GM10266 (cell line): Measurements from ENCODE around the gene LRRC4B.
"Not testable (repeated sequence)": the region's sequence is repeated elsewhere in the genome, so short reads cannot be mapped to it uniquely, and the experiment has no call there.

ENCODE experiments used
- DNase-seq: peaks from one replicate; pipeline ENCODE4 v3.0.0; 2012; ENCODE audit errors: extremely low spot score
- TF ChIP-seq, protein P1 (sequence below): IDR thresholded peaks from 2 replicates; pipeline ENCODE4 v1.5.1; 2012; ENCODE audit warnings: mild to moderate bottlenecking, low read depth; ENCODE audit not compliant: control insufficient read depth, insufficient read depth; ENCODE audit errors: missing control alignments

LRRC4B gene

DNA sequence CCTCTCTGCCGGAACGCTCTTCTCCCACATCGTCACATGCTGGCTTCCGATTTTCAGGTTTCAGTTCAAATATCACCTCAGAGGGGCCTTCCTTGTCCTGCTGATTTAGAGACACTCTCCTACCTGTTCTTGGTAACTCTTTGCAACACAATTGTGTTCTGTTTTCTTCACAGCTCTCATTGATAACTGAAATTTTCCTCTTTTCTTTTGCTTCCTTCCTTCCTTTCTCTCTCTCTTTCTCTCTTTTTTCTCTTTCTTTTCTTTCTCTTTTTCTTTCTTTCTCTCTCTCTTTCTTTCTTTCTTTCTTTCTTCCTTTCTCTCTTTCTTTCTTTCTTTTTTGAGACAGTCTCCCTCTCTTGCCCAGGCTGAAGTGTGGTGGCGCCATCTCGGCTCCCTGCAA lies 12.0 kb upstream of the LRRC4B start:
- TF ChIP-seq, protein P1, sequence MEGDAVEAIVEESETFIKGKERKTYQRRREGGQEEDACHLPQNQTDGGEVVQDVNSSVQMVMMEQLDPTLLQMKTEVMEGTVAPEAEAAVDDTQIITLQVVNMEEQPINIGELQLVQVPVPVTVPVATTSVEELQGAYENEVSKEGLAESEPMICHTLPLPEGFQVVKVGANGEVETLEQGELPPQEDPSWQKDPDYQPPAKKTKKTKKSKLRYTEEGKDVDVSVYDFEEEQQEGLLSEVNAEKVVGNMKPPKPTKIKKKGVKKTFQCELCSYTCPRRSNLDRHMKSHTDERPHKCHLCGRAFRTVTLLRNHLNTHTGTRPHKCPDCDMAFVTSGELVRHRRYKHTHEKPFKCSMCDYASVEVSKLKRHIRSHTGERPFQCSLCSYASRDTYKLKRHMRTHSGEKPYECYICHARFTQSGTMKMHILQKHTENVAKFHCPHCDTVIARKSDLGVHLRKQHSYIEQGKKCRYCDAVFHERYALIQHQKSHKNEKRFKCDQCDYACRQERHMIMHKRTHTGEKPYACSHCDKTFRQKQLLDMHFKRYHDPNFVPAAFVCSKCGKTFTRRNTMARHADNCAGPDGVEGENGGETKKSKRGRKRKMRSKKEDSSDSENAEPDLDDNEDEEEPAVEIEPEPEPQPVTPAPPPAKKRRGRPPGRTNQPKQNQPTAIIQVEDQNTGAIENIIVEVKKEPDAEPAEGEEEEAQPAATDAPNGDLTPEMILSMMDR = no peak
- DNase-seq = no peak

DNA sequence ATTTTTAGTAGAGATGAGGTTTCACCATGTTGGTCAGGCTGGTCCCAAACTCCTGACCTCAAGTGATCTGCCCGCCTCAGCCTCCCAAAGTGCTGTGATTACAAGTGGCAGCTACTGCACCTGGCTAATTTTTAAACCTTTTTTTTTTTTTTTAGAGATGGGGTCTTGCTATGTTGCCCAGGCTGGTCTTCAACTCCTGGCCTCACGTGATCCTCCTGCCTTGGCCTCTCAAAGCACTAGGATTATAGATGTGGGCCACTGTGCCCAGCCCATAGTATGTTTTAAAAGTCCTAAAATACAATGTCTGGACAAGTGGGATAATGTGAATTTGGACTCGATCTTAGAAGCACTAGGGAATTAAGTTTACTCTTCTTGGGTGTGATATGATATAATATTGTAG lies 8.5 kb upstream of the LRRC4B start:
- DNase-seq = not testable (repeated sequence)

- no peak for DNase-seq
- TF ChIP-seq, protein P1 = no peak
Measured at GRCh38 chr19:50573741-50574461, 5.7 kb upstream of the LRRC4B start.

- TF ChIP-seq, protein P1 = no peak
- DNase-seq = no peak
Measured at GRCh38 chr19:50570997-50571396, 2.8 kb upstream of the LRRC4B start.

DNA sequence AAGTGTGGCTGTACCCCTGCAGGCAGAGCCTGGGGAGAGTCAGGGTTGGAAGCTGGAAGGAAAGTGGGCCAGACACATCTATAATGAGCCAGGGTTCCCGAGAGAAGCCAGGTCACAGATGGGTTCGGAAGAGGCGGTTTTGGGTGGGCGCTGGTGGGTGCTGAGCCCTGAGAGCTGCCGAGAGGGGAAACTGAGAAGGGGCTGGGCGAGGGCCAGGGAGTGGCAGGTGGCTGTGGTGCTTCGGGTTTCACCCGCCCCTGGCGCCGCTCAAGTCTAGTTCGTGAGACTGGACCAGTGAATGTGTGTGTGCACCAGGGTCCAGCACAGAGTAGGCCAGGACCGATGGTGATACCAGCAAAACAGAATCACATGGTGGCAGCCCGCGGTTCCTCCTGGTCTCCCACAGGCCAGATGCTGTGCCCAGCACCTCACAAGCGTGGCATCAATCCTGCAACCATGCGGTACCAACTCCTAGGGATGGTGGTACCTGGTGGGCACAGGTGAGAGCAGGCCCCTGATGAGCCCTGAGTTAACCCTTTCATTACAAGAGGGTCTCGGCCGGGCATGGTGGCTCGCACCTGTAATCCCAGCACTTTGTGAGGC lies 1.8 kb upstream of the LRRC4B start:
- TF ChIP-seq, protein P1 = no peak
- no peak for DNase-seq

GRCh38 chr19:50568728-50569698 lies 778 bp upstream of the LRRC4B start:
- DNase-seq = no peak
- TF ChIP-seq, protein P1 = no peak

GRCh38 chr19:50567052-50567841 lies 988 bp downstream of the LRRC4B start:
- TF ChIP-seq, protein P1 = no peak
- no peak for DNase-seq
